ENCODE measurements around the gene HEBP2. TPM values are rescaled to one million over a fixed set of nuclear protein-coding genes. Genes with fewer than 3 reads are reported as not detected.

The HEBP2 gene
- total RNA-seq, 4 donors from 2014 or later = 8.5 to 80.7 (median 35.1) TPM

DNA sequence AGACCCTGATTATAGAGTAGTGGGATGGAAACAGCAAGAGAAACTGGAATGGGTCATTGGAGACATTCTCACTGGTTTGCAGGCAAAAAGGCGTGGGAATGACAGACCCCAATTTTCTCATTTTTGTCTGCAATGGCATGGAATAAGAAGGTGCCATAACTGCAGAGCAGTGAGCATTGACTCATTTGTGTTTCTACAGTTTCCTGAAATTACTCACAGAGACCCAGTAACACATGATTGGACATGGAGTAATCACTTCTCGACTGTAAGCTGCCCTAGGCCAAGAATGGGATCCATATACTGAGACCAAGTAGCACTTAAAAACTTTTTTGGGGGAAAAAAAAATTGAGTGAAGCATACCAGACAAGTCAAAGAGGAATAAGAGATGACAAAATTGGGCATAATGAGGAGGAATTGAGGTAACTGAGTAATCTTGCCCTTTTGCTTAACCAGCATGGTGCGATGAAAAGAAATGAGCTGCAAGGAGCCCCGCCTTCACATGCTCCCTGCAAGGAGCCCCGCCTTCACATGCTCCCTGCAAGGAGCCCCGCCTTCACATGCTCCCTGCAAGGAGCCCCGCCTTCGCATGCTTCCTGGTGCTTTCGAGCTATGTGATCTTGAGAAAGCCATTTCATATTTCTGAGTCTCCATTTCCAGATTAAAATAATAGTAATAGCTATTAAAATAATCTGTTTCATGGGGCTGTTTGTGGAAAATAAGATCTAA is 51.1 kb downstream of the HEBP2 start:
- TF ChIP-seq, protein P1, sequence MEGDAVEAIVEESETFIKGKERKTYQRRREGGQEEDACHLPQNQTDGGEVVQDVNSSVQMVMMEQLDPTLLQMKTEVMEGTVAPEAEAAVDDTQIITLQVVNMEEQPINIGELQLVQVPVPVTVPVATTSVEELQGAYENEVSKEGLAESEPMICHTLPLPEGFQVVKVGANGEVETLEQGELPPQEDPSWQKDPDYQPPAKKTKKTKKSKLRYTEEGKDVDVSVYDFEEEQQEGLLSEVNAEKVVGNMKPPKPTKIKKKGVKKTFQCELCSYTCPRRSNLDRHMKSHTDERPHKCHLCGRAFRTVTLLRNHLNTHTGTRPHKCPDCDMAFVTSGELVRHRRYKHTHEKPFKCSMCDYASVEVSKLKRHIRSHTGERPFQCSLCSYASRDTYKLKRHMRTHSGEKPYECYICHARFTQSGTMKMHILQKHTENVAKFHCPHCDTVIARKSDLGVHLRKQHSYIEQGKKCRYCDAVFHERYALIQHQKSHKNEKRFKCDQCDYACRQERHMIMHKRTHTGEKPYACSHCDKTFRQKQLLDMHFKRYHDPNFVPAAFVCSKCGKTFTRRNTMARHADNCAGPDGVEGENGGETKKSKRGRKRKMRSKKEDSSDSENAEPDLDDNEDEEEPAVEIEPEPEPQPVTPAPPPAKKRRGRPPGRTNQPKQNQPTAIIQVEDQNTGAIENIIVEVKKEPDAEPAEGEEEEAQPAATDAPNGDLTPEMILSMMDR (IDR thresholded peaks at IDR 0.05) = no peak
- no peak for TF ChIP-seq POLR2A (IDR thresholded peaks at IDR 0.05)
- H3K27ac ChIP-seq = no peak overlapping the region
- intact Hi-C loops (cut with DNase I; ENCODE audit: low total_unique reads) = no loop called here

DNA sequence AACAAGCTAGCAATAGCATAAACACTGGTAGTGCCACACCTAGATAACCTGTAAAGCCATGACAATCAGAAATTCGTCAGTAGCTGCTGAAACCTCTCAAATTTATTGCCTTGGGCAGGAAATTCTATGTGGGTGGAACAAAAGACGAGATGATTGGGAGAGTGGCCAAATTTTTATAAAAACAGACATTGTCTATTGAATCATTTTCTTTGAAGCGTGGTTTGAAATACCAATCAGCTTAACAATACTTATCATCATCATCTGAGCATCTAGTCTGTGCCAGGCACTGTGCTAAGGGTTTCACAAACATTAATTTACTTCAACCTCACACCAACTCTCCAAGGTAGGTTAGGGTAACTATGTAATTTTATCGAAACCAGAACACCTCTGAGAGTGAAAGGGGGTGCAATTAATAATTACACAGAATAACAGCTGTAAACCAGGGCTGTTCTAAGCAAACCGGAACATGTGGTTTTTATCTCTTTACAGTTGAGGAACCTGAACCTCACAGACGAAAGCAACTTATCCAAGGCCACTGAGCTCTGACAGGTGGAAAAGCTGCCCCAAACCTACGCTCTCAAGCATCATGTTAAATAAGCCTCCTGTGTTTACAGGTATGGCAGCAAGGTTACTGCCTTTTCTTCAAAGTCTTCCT is 51.9 kb downstream of the HEBP2 start:
- H3K27me3 ChIP-seq = no peaks in the 10 kb centered on the region
- H3K4me1 ChIP-seq = no peaks in the 10 kb centered on the region
- no peak for DNase-seq
- intact Hi-C loops (cut with DNase I; ENCODE audit: low total_unique reads) = no loop called here
- H3K9me3 ChIP-seq = no peaks in the 10 kb centered on the region
- H3K4me3 ChIP-seq = no peak overlapping the region
- H3K36me3 ChIP-seq = no peaks in the 10 kb centered on the region
- TF ChIP-seq, protein P1 (IDR thresholded peaks at IDR 0.05) = no peak
- TF ChIP-seq POLR2A (IDR thresholded peaks at IDR 0.05) = no peak
- no peak overlapping the region for H3K27ac ChIP-seq

More for the DNA sequence above, 51.1 kb downstream of the HEBP2 start:
- H3K36me3 ChIP-seq = no peaks in the 10 kb centered on the region
- no peaks in the 10 kb centered on the region for H3K27me3 ChIP-seq
- H3K9me3 ChIP-seq = no peaks in the 10 kb centered on the region
- H3K4me3 ChIP-seq = no peak overlapping the region
- no peaks in the 10 kb centered on the region for H3K4me1 ChIP-seq
- no peak for DNase-seq

DNA sequence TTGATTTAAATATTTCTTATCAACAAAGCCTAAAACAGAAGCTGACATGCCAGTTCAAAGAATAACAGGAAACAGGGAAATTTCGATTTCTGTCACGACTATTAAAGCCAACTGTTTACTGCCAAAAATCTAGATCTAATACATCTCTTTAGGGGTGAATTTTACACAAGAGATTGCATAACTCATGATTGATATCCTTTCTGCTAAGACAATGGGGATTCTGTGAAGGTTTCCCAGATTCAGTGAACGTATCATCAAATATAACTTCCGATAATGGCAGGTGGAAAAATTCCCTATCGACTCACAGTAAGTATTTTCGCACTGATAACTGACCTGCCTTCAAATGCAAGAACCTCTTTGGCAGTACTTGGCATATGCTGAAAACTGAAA is 52.4 kb downstream of the HEBP2 start:
- no peaks in the 10 kb centered on the region for H3K4me1 ChIP-seq
- no peak overlapping the region for H3K27ac ChIP-seq
- no peaks in the 10 kb centered on the region for H3K27me3 ChIP-seq
- intact Hi-C loops (cut with DNase I; ENCODE audit: low total_unique reads) = no loop called here
- no peak overlapping the region for H3K4me3 ChIP-seq
- TF ChIP-seq POLR2A (IDR thresholded peaks at IDR 0.05) = no peak
- TF ChIP-seq, protein P1 (IDR thresholded peaks at IDR 0.05) = no peak
- H3K9me3 ChIP-seq = no peaks in the 10 kb centered on the region
- DNase-seq = no peak
- no peaks in the 10 kb centered on the region for H3K36me3 ChIP-seq

DNA sequence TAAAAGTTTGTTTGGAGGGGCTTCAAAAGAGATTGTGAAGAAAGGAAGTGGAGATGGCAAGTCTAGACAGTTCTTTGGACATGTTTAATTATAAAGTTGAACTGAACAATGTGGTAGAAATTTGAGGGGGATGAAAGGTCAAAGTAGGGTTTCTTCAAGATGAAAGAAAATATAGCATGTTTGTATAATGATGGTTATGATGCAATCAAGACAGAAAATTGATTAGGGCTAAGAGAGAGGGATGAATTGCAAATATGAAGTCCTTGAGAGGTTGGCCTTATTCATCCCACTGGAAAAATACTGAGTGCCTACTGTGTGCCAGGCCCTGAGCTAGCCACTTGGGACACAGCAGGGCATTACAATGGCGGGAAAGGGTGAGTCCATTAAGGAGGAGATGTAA is 57.6 kb downstream of the HEBP2 start:
- Histone ChIP-seq H3K27ac (no peak overlapping the region), H3K36me3 (no peaks in the 10 kb centered on the region), H3K4me3 (no peak overlapping the region), H3K9me3 (no peaks in the 10 kb centered on the region), H3K27me3 (no peaks in the 10 kb centered on the region), H3K4me1 (no peaks in the 10 kb centered on the region)
- no peak for DNase-seq
- intact Hi-C loops (cut with DNase I; ENCODE audit: low total_unique reads) = no loop called here
- no peak for TF ChIP-seq POLR2A (IDR thresholded peaks at IDR 0.05)
- TF ChIP-seq, protein P1 (IDR thresholded peaks at IDR 0.05) = no peak

DNA sequence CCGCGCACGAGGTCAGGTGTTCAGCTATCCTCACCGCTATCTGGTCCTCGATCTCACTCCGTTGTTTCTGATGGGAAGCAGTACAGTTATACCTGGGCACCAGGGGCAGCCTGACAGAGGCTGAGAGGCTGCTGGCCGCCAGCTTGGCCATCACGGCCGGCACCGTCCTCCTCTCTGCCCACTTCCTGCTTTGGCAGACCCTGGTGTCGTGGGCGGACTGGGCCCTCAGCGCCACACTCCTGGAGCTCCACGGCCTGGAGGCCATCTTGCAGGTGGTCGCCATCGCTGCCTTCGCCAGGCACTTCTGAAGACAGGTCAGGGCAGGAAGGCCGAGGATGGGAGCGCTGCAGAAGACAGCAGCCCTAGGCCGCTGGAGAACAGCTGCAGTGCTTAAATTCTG is 60.1 kb downstream of the HEBP2 start:
- TF ChIP-seq, protein P1 (IDR thresholded peaks at IDR 0.05) = no peak
- no peak for TF ChIP-seq POLR2A (IDR thresholded peaks at IDR 0.05)
- intact Hi-C loops (cut with DNase I; ENCODE audit: low total_unique reads) = no loop called here
- H3K27ac ChIP-seq = no peak overlapping the region
- H3K4me1 ChIP-seq = no peaks in the 10 kb centered on the region
- DNase-seq = no peak
- H3K9me3 ChIP-seq = no peaks in the 10 kb centered on the region
- no peaks in the 10 kb centered on the region for H3K27me3 ChIP-seq
- no peak overlapping the region for H3K4me3 ChIP-seq
- H3K36me3 ChIP-seq = no peaks in the 10 kb centered on the region
